BJ (cell line): ENCODE data around the gene BLOC1S1. TPM values are rescaled to one million over a fixed set of nuclear protein-coding genes. Genes with fewer than 3 reads are reported as not detected.

Experiments used
- CTCF ChIA-PET: fragments of 350-600 bp; formaldehyde crosslinking; extraction: SDS; loops from one replicate; lab custom pipeline; 2021; ENCODE audit warnings: antibody characterized with exemption, inconsistent platforms; lab: Yijun Ruan, JAX
- POLR2A ChIA-PET: fragments of 300-600 bp; sonication (Branson Sonifier 250); formaldehyde crosslinking; extraction: SDS; loops from one replicate; lab custom pipeline; 2021; ENCODE audit warnings: antibody characterized with exemption; lab: Charles Lee
- DNase-seq: peaks from one replicate; pipeline ENCODE4 v3.0.0-alpha.2; 2011; ENCODE audit warnings: low read depth
- H3K27me3 ChIP-seq: 2 replicates; pipeline ENCODE4 v1.6.0; 2011; ENCODE audit warnings: low read length; ENCODE audit not compliant: control insufficient read depth, insufficient read depth
- H3K36me3 ChIP-seq: 2 replicates; pipeline ENCODE4 v1.5.1; 2011; ENCODE audit warnings: low read length; ENCODE audit not compliant: control insufficient read depth, insufficient read depth
- H3K4me3 ChIP-seq: 2 replicates; pipeline ENCODE4 v1.5.1; 2011; ENCODE audit warnings: low read depth, mild to moderate bottlenecking, control low read depth, low read length
- CTCF ChIP-seq: IDR thresholded peaks from 2 replicates; pipeline ENCODE4 v1.5.1; 2011; ENCODE audit warnings: low read depth, mild to moderate bottlenecking, control low read depth, inconsistent platforms, low read length, moderate library complexity; ENCODE audit not compliant: insufficient read depth
- polyA plus RNA-seq: library from polyadenylated mRNA; depleted of rRNA; stranded (reverse); fragments of >200 nt; gene quantifications from 2 replicates; pipeline ENCODE4 v1.2.3, GENCODE V29; 2011

BLOC1S1 gene
- polyA plus RNA-seq, 1 experiment = 172 TPM

GRCh38 chr12:55707841-55708694 is 7.8 kb upstream of the BLOC1S1 start, which contains the start of gene ITGA7:
TSS of gene ITGA7 (minus strand) at chr12:55707904. CDS start at chr12:55707682, 222 bp downstream.
- Histone ChIP-seq H3K4me3 (peak within 1 kb of the TSS; percentile 62), H3K36me3 (no peaks in the 10 kb centered on the region), H3K27me3 (0 out of 2 replicates have a peak, but pooled peaks cover 2% of the 10 kb centered on the region)
- CTCF ChIA-PET = interaction anchor here (1.6 to 2.2 kb wide), 2 partner anchors 13 to 51 kb away, joined by 3 to 6 read pairs; no protein-coding TSS in a partner anchor
- TF ChIP-seq CTCF = no peak
- DNase-seq = no peak
- POLR2A ChIA-PET = interaction anchor here (0.6 kb wide), 1 partner anchor 15 kb away, joined by 3 read pairs; no protein-coding TSS in a partner anchor

- CTCF ChIA-PET = no interaction called here
- no peaks in the 10 kb centered on the region for H3K36me3 ChIP-seq
- H3K27me3 ChIP-seq = 0 out of 2 replicates have a peak, but pooled peaks cover 2% of the 10 kb centered on the region
- H3K4me3 ChIP-seq = no peak overlapping the region
- POLR2A ChIA-PET = no interaction called here
- TF ChIP-seq CTCF = no peak
- DNase-seq = no peak
Measured at GRCh38 chr12:55708695-55709233, 7.1 kb upstream of the BLOC1S1 start.

- 0 out of 2 replicates have a peak, but pooled peaks cover 2% of the 10 kb centered on the region for H3K27me3 ChIP-seq
- POLR2A ChIA-PET = no interaction called here
- no peak for TF ChIP-seq CTCF
- no peak for DNase-seq
- H3K36me3 ChIP-seq = no peaks in the 10 kb centered on the region
- CTCF ChIA-PET = interaction anchor here (1.7 to 2.1 kb wide), 3 partner anchors 9 to 55 kb away, joined by 5 to 8 read pairs (median 7); partner anchors contain the start of gene RDH5
- H3K4me3 ChIP-seq = no peak overlapping the region
Measured at GRCh38 chr12:55711786-55712553, 3.9 kb upstream of the BLOC1S1 start.

- POLR2A ChIA-PET = no interaction called here
- Histone ChIP-seq H3K36me3 (no peaks in the 10 kb centered on the region), H3K4me3 (no peak overlapping the region), H3K27me3 (0 out of 2 replicates have a peak, but pooled peaks cover 2% of the 10 kb centered on the region)
- CTCF ChIA-PET = interaction anchor here (1.7 to 2.1 kb wide), 3 partner anchors 8 to 56 kb away, joined by 5 to 8 read pairs (median 7); partner anchors contain the start of gene RDH5
- no peak for TF ChIP-seq CTCF
- no peak for DNase-seq
Measured at GRCh38 chr12:55712700-55713415, 3.0 kb upstream of the BLOC1S1 start.
